PC-3 (cell line): ENCODE results near the gene SFT2D3. TPM values are rescaled to one million over a fixed set of nuclear protein-coding genes. Genes with fewer than 3 reads are reported as not detected.

ENCODE experiments used
- ATAC-seq: fragments of 200-7000 bp; cut with Tn5 transposase; 2 replicates; pipeline ENCODE4 v1.9.1; 2020; ENCODE audit warnings: mild to moderate bottlenecking, moderate library complexity
- BruUV-seq: library from RNA; stranded (reverse); fragments of 400-500 nt; replicated peaks from 2 replicates; lab custom pipeline; 2021; lab: Mats Ljungman, UMichigan
- CTCF ChIA-PET: fragments of 300-600 bp; sonication (Branson Sonifier 250); formaldehyde crosslinking; loops from one replicate; lab custom pipeline; 2022; ENCODE audit warnings: antibody characterized with exemption; lab: Charles Lee
- POLR2A ChIA-PET: fragments of 300-600 bp; sonication (Branson Sonifier 250); formaldehyde crosslinking; loops from one replicate; lab custom pipeline; 2022; ENCODE audit warnings: antibody characterized with exemption; ENCODE audit not compliant: unreplicated experiment; lab: Charles Lee
- DNase-seq: peaks from one replicate; pipeline ENCODE4 v3.0.0-alpha.2; 2015
- H2AFZ ChIP-seq: fragments of 300-600 bp; sonication (generic); 2 replicates; pipeline ENCODE4 v1.6.0; 2016; ENCODE audit warnings: antibody characterized with exemption, low read length
- H3F3A ChIP-seq: fragments of 300-600 bp; sonication (generic); one replicate; pipeline ENCODE4 v1.6.0; 2017; ENCODE audit warnings: antibody characterized with exemption, low read length, control low read depth, mild to moderate bottlenecking; ENCODE audit not compliant: unreplicated experiment
- H3K27ac ChIP-seq: fragments of 300-600 bp; sonication (generic); 2 replicates; pipeline ENCODE4 v1.5.1; 2016; ENCODE audit warnings: mild to moderate bottlenecking, low read length
- H3K27me3 ChIP-seq: fragments of 300-600 bp; sonication (generic); 2 replicates; pipeline ENCODE4 v1.6.1; 2016; ENCODE audit warnings: low read length, mixed read lengths
- H3K36me3 ChIP-seq: fragments of 300-600 bp; sonication (generic); 2 replicates; pipeline ENCODE4 v1.6.1; 2016; ENCODE audit warnings: low read depth, mixed run types, low read length, mixed read lengths
- H3K4me1 ChIP-seq: fragments of 300-600 bp; sonication (generic); 2 replicates; pipeline ENCODE4 v1.5.1; 2016; ENCODE audit warnings: low read length; ENCODE audit not compliant: insufficient read depth
- H3K4me2 ChIP-seq: fragments of 300-600 bp; sonication (generic); 2 replicates; pipeline ENCODE4 v1.6.0; 2016; ENCODE audit warnings: low read length
- H3K4me3 ChIP-seq: fragments of 300-600 bp; sonication (generic); 2 replicates; pipeline ENCODE4 v1.5.1; 2016; ENCODE audit warnings: mild to moderate bottlenecking, low read length, mixed read lengths
- H3K79me2 ChIP-seq: fragments of 300-600 bp; sonication (generic); 2 replicates; pipeline ENCODE4 v1.6.1; 2017; ENCODE audit warnings: low read length, mixed read lengths
- H3K9ac ChIP-seq: fragments of 300-600 bp; sonication (generic); 2 replicates; pipeline ENCODE4 v1.6.0; 2016; ENCODE audit warnings: mild to moderate bottlenecking, low read length
- H3K9me2 ChIP-seq: fragments of 300-600 bp; sonication (generic); replicated peaks from 2 replicates; pipeline ENCODE4 v1.6.1; 2016; ENCODE audit warnings: mixed run types, low read length, mixed read lengths
- H3K9me3 ChIP-seq: fragments of 300-600 bp; sonication (generic); 2 replicates; pipeline ENCODE4 v1.6.1; 2016; ENCODE audit warnings: low read length, mixed read lengths
- H4K20me1 ChIP-seq: fragments of 300-600 bp; sonication (generic); 2 replicates; pipeline ENCODE4 v1.6.1; 2016; ENCODE audit warnings: low read length, mixed read lengths
- CTCF ChIP-seq: fragments of 300-600 bp; sonication (generic); conservative IDR thresholded peaks from 2 replicates; pipeline ENCODE4 v1.5.1; 2017; ENCODE audit warnings: antibody characterized with exemption, low read depth, mild to moderate bottlenecking, low read length
- EZH2 ChIP-seq: fragments of 300-600 bp; sonication (generic); IDR thresholded peaks from one replicate; pipeline ENCODE4 v1.6.1; 2017; ENCODE audit warnings: antibody characterized with exemption, mild to moderate bottlenecking, low read length; ENCODE audit not compliant: unreplicated experiment
- EZH2phosphoT487 ChIP-seq: fragments of 300-600 bp; sonication (generic); IDR thresholded peaks from 2 replicates; pipeline ENCODE4 v1.6.1; 2018; ENCODE audit warnings: mild to moderate bottlenecking, antibody characterized with exemption, low read length, borderline replicate concordance
- intact Hi-C: fragments of 100-400 bp; cut with micrococcal nuclease; formaldehyde crosslinking; loops from 2 replicates; pipeline ENCODE4 v1.9.0; 2023
- total RNA-seq: library from RNA; depleted of rRNA; stranded (reverse); fragments of >200 nt; gene quantifications from 2 replicates; pipeline ENCODE4 v1.2.3, GENCODE V29; 2014

SFT2D3 gene
- total RNA-seq, 1 experiment from 2014 or later = 4.2 TPM

- ChIA-PET POLR2A (no interaction called here), CTCF (no interaction called here)
- no peak overlapping the region for H3K4me2 ChIP-seq
Measured at GRCh38 chr2:127664065-127664894, 37.0 kb upstream of the SFT2D3 start.

GRCh38 chr2:127664895-127665225, 36.4 kb upstream of the SFT2D3 start:
- no peaks in the 10 kb centered on the region for H3K27me3 ChIP-seq

More at GRCh38 chr2:127664065-127664894, 37.0 kb upstream of the SFT2D3 start:
- Histone ChIP-seq H3K36me3 (no peaks in the 10 kb centered on the region; the same call in 1 of the 2 replicates), H2AFZ (no peak overlapping the region), H3K27ac (no peak overlapping the region), H3K4me3 (no peak overlapping the region), H3K4me1 (no peaks in the 10 kb centered on the region), H3K9me3 (0 out of 2 replicates have a peak, but pooled peaks cover 5% of the 10 kb centered on the region), H3K27me3 (no peaks in the 10 kb centered on the region), H3F3A (no peaks in the 10 kb centered on the region), H3K9me2 (no peaks in the 10 kb centered on the region), H3K79me2 (no peaks in the 10 kb centered on the region), H3K9ac (no peak overlapping the region), H4K20me1 (no peaks in the 10 kb centered on the region)
- intact Hi-C loops = no loop called here
- no TSS peak for BruUV-seq
- TF ChIP-seq EZH2phosphoT487 = no peak
- TF ChIP-seq EZH2 = no peak
- TF ChIP-seq CTCF = no peak
- ATAC-seq = no peak
- DNase-seq = no peak

More at GRCh38 chr2:127664895-127665225, 36.4 kb upstream of the SFT2D3 start:
- ChIA-PET CTCF (no interaction called here), POLR2A (no interaction called here)
- intact Hi-C loops = no loop called here
- Histone ChIP-seq H3K79me2 (no peaks in the 10 kb centered on the region), H3K36me3 (no peaks in the 10 kb centered on the region; the same call in 1 of the 2 replicates), H3F3A (no peaks in the 10 kb centered on the region), H3K9me2 (no peaks in the 10 kb centered on the region), H3K27ac (no peak overlapping the region), H3K4me2 (no peak overlapping the region), H3K4me3 (no peak overlapping the region), H3K9ac (no peak overlapping the region), H3K4me1 (no peaks in the 10 kb centered on the region), H4K20me1 (no peaks in the 10 kb centered on the region), H2AFZ (no peak overlapping the region), H3K9me3 (0 out of 2 replicates have a peak, but pooled peaks cover 5% of the 10 kb centered on the region)
- BruUV-seq = no TSS peak
- TF ChIP-seq CTCF (no peak), EZH2 (no peak), EZH2phosphoT487 (no peak)
- ATAC-seq (no peak), DNase-seq (no peak)
